Measurements from ENCODE around the gene TSPO2.
"Not testable (repeated sequence)": the region's sequence is repeated elsewhere in the genome, so short reads cannot be mapped to it uniquely, and the experiment has no call there.

Gene TSPO2
- total RNA-seq = 0 reads per million in 3 donors

GRCh38 chr6:41042226-41043055 is at the start of gene TSPO2:
Gene TSPO2, plus strand, starts transcription at chr6:41042467. Its CDS starts 519 bp downstream, at chr6:41042986.
- DNase-seq = no peak
- H3K9me3 ChIP-seq (ENCODE audit: control insufficient read depth, low read length) = no peaks in the 10 kb centered on the region
- H3K4me3 ChIP-seq (ENCODE audit: insufficient read depth, low read depth, low read length, poor library complexity, severe bottlenecking) = no peak within 1 kb of the TSS
- H3K27me3 ChIP-seq (replicated peaks; ENCODE audit: control insufficient read depth, insufficient read depth, low read length, poor library complexity, severe bottlenecking) = no peaks in the 10 kb centered on the region
- no peaks in the 10 kb centered on the region for H3K36me3 ChIP-seq (ENCODE audit: control insufficient read depth, insufficient read depth, low read length)
- H3K27ac ChIP-seq (ENCODE audit: insufficient read depth, low read length, poor library complexity, severe bottlenecking) = no peak within 1 kb of the TSS
- no peaks in the 10 kb centered on the region for H3K4me1 ChIP-seq (ENCODE audit: control insufficient read depth, insufficient read depth, low read length, poor library complexity, severe bottlenecking)

- Histone ChIP-seq H3K27me3 (replicated peaks; ENCODE audit: control insufficient read depth, insufficient read depth, low read length, poor library complexity, severe bottlenecking) (no peaks in the 10 kb centered on the region), H3K4me3 (ENCODE audit: insufficient read depth, low read depth, low read length, poor library complexity, severe bottlenecking) (no peak overlapping the region), H3K4me1 (ENCODE audit: control insufficient read depth, insufficient read depth, low read length, poor library complexity, severe bottlenecking) (no peaks in the 10 kb centered on the region), H3K9me3 (ENCODE audit: control insufficient read depth, low read length) (no peaks in the 10 kb centered on the region), H3K27ac (ENCODE audit: insufficient read depth, low read length, poor library complexity, severe bottlenecking) (no peak overlapping the region), H3K36me3 (ENCODE audit: control insufficient read depth, insufficient read depth, low read length) (no peaks in the 10 kb centered on the region)
- no peak for DNase-seq
Observed at GRCh38 chr6:40992746-40993145, 49.5 kb upstream of the TSPO2 start.

GRCh38 chr6:40996591-40997233 is 45.6 kb upstream of the TSPO2 start:
- H3K36me3 ChIP-seq (ENCODE audit: control insufficient read depth, insufficient read depth, low read length) = no peaks in the 10 kb centered on the region
- H3K27ac ChIP-seq (ENCODE audit: insufficient read depth, low read length, poor library complexity, severe bottlenecking) = no peak overlapping the region

GRCh38 chr6:40997234-40997957 is 44.9 kb upstream of the TSPO2 start:
- H3K27ac ChIP-seq (ENCODE audit: insufficient read depth, low read length, poor library complexity, severe bottlenecking) = no peak overlapping the region
- H3K9me3 ChIP-seq (ENCODE audit: control insufficient read depth, low read length) = no peaks in the 10 kb centered on the region
- H3K27me3 ChIP-seq (replicated peaks; ENCODE audit: control insufficient read depth, insufficient read depth, low read length, poor library complexity, severe bottlenecking) = no peaks in the 10 kb centered on the region
- H3K4me1 ChIP-seq (ENCODE audit: control insufficient read depth, insufficient read depth, low read length, poor library complexity, severe bottlenecking) = no peaks in the 10 kb centered on the region
- no peaks in the 10 kb centered on the region for H3K36me3 ChIP-seq (ENCODE audit: control insufficient read depth, insufficient read depth, low read length)
- no peak overlapping the region for H3K4me3 ChIP-seq (ENCODE audit: insufficient read depth, low read depth, low read length, poor library complexity, severe bottlenecking)
- DNase-seq = no peak

More at GRCh38 chr6:40996591-40997233, 45.6 kb upstream of the TSPO2 start:
- no peaks in the 10 kb centered on the region for H3K4me1 ChIP-seq (ENCODE audit: control insufficient read depth, insufficient read depth, low read length, poor library complexity, severe bottlenecking)
- no peak overlapping the region for H3K4me3 ChIP-seq (ENCODE audit: insufficient read depth, low read depth, low read length, poor library complexity, severe bottlenecking)
- no peaks in the 10 kb centered on the region for H3K9me3 ChIP-seq (ENCODE audit: control insufficient read depth, low read length)
- DNase-seq = no peak
- H3K27me3 ChIP-seq (replicated peaks; ENCODE audit: control insufficient read depth, insufficient read depth, low read length, poor library complexity, severe bottlenecking) = no peaks in the 10 kb centered on the region

- H3K27me3 ChIP-seq (replicated peaks; ENCODE audit: control insufficient read depth, insufficient read depth, low read length, poor library complexity, severe bottlenecking) = no peaks in the 10 kb centered on the region
- no peaks in the 10 kb centered on the region for H3K4me1 ChIP-seq (ENCODE audit: control insufficient read depth, insufficient read depth, low read length, poor library complexity, severe bottlenecking)
- H3K27ac ChIP-seq (ENCODE audit: insufficient read depth, low read length, poor library complexity, severe bottlenecking) = no peak overlapping the region
- H3K36me3 ChIP-seq (ENCODE audit: control insufficient read depth, insufficient read depth, low read length) = no peaks in the 10 kb centered on the region
- no peak for DNase-seq
- no peaks in the 10 kb centered on the region for H3K9me3 ChIP-seq (ENCODE audit: control insufficient read depth, low read length)
- H3K4me3 ChIP-seq (ENCODE audit: insufficient read depth, low read depth, low read length, poor library complexity, severe bottlenecking) = no peak overlapping the region
Observed at GRCh38 chr6:40998661-40999060, 43.6 kb upstream of the TSPO2 start.

GRCh38 chr6:40999569-40999968 is 42.7 kb upstream of the TSPO2 start:
- H3K27ac ChIP-seq (ENCODE audit: insufficient read depth, low read length, poor library complexity, severe bottlenecking) = no peak overlapping the region
- H3K27me3 ChIP-seq (replicated peaks; ENCODE audit: control insufficient read depth, insufficient read depth, low read length, poor library complexity, severe bottlenecking) = no peaks in the 10 kb centered on the region
- no peak for DNase-seq
- no peaks in the 10 kb centered on the region for H3K9me3 ChIP-seq (ENCODE audit: control insufficient read depth, low read length)
- H3K4me3 ChIP-seq (ENCODE audit: insufficient read depth, low read depth, low read length, poor library complexity, severe bottlenecking) = no peak overlapping the region
- H3K4me1 ChIP-seq (ENCODE audit: control insufficient read depth, insufficient read depth, low read length, poor library complexity, severe bottlenecking) = no peaks in the 10 kb centered on the region
- H3K36me3 ChIP-seq (ENCODE audit: control insufficient read depth, insufficient read depth, low read length) = no peaks in the 10 kb centered on the region

- Histone ChIP-seq H3K4me3 (ENCODE audit: insufficient read depth, low read depth, low read length, poor library complexity, severe bottlenecking) (no peak overlapping the region), H3K9me3 (ENCODE audit: control insufficient read depth, low read length) (no peaks in the 10 kb centered on the region), H3K27ac (ENCODE audit: insufficient read depth, low read length, poor library complexity, severe bottlenecking) (no peak overlapping the region), H3K4me1 (ENCODE audit: control insufficient read depth, insufficient read depth, low read length, poor library complexity, severe bottlenecking) (no peaks in the 10 kb centered on the region), H3K36me3 (ENCODE audit: control insufficient read depth, insufficient read depth, low read length) (no peaks in the 10 kb centered on the region), H3K27me3 (replicated peaks; ENCODE audit: control insufficient read depth, insufficient read depth, low read length, poor library complexity, severe bottlenecking) (no peaks in the 10 kb centered on the region)
- no peak for DNase-seq
Observed at GRCh38 chr6:41000248-41000647, 42.0 kb upstream of the TSPO2 start.

- no peak overlapping the region for H3K27ac ChIP-seq (ENCODE audit: insufficient read depth, low read length, poor library complexity, severe bottlenecking)
- H3K27me3 ChIP-seq (replicated peaks; ENCODE audit: control insufficient read depth, insufficient read depth, low read length, poor library complexity, severe bottlenecking) = no peaks in the 10 kb centered on the region
- H3K9me3 ChIP-seq (ENCODE audit: control insufficient read depth, low read length) = no peaks in the 10 kb centered on the region
- no peak for DNase-seq
- H3K4me3 ChIP-seq (ENCODE audit: insufficient read depth, low read depth, low read length, poor library complexity, severe bottlenecking) = no peak overlapping the region
- H3K36me3 ChIP-seq (ENCODE audit: control insufficient read depth, insufficient read depth, low read length) = no peaks in the 10 kb centered on the region
- no peaks in the 10 kb centered on the region for H3K4me1 ChIP-seq (ENCODE audit: control insufficient read depth, insufficient read depth, low read length, poor library complexity, severe bottlenecking)
Observed at GRCh38 chr6:41002168-41002567, 40.1 kb upstream of the TSPO2 start.

- H3K4me1 ChIP-seq (ENCODE audit: control insufficient read depth, insufficient read depth, low read length, poor library complexity, severe bottlenecking); H3K27me3 ChIP-seq (replicated peaks; ENCODE audit: control insufficient read depth, insufficient read depth, low read length, poor library complexity, severe bottlenecking); H3K36me3 ChIP-seq (ENCODE audit: control insufficient read depth, insufficient read depth, low read length); H3K27ac ChIP-seq (ENCODE audit: insufficient read depth, low read length, poor library complexity, severe bottlenecking); H3K4me3 ChIP-seq (ENCODE audit: insufficient read depth, low read depth, low read length, poor library complexity, severe bottlenecking); H3K9me3 ChIP-seq (ENCODE audit: control insufficient read depth, low read length): not testable (repeated sequence)
- peak; percentile 5 to 34 (median 11) for DNase-seq
Observed at GRCh38 chr6:41006217-41006616, 36.0 kb upstream of the TSPO2 start.

GRCh38 chr6:41006980-41007379 is 35.3 kb upstream of the TSPO2 start:
- not testable (repeated sequence) for H3K4me1 ChIP-seq (ENCODE audit: control insufficient read depth, insufficient read depth, low read length, poor library complexity, severe bottlenecking); H3K4me3 ChIP-seq (ENCODE audit: insufficient read depth, low read depth, low read length, poor library complexity, severe bottlenecking); H3K27ac ChIP-seq (ENCODE audit: insufficient read depth, low read length, poor library complexity, severe bottlenecking); H3K27me3 ChIP-seq (replicated peaks; ENCODE audit: control insufficient read depth, insufficient read depth, low read length, poor library complexity, severe bottlenecking); H3K36me3 ChIP-seq (ENCODE audit: control insufficient read depth, insufficient read depth, low read length); DNase-seq; H3K9me3 ChIP-seq (ENCODE audit: control insufficient read depth, low read length)
